Measurements from ENCODE around the gene ARID1B.
A peak's percentile ranks its signal among the peaks of the same experiment; 100 is the strongest.

The ARID1B gene

GRCh38 chr6:157226026-157226625, 448.9 kb downstream of the ARID1B start:
- H3K36me3 ChIP-seq (ENCODE audit: insufficient read depth, low read length), result no peaks in the 10 kb centered on the region
- H3K4me3 ChIP-seq (ENCODE audit: low read depth in 1 of 2, low read length in 2 of 2), result no peak overlapping the region
- no peaks in the 10 kb centered on the region for H4K20me1 ChIP-seq (ENCODE audit: insufficient read depth, low read length)
- H3K27me3 ChIP-seq (ENCODE audit: insufficient read depth, low read length, poor library complexity), result no peaks in the 10 kb centered on the region
- no peak for DNase-seq
- no peak overlapping the region for H3K9ac ChIP-seq (ENCODE audit: low read depth, low read length)
- TF ChIP-seq, protein P1, sequence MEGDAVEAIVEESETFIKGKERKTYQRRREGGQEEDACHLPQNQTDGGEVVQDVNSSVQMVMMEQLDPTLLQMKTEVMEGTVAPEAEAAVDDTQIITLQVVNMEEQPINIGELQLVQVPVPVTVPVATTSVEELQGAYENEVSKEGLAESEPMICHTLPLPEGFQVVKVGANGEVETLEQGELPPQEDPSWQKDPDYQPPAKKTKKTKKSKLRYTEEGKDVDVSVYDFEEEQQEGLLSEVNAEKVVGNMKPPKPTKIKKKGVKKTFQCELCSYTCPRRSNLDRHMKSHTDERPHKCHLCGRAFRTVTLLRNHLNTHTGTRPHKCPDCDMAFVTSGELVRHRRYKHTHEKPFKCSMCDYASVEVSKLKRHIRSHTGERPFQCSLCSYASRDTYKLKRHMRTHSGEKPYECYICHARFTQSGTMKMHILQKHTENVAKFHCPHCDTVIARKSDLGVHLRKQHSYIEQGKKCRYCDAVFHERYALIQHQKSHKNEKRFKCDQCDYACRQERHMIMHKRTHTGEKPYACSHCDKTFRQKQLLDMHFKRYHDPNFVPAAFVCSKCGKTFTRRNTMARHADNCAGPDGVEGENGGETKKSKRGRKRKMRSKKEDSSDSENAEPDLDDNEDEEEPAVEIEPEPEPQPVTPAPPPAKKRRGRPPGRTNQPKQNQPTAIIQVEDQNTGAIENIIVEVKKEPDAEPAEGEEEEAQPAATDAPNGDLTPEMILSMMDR (IDR thresholded peaks at IDR 0.05; ENCODE audit: borderline replicate concordance, extremely low read depth, low read length, poor library complexity, severe bottlenecking), result no peak
- TF ChIP-seq EZH2 (IDR thresholded peaks at IDR 0.05; ENCODE audit: borderline replicate concordance, low read depth, low read length, severe bottlenecking), result no peak
- H3K4me1 ChIP-seq (ENCODE audit: insufficient read depth, low read length), result no peaks in the 10 kb centered on the region
- no peak overlapping the region for H3K4me2 ChIP-seq (ENCODE audit: insufficient read depth, low read length)
- no peak overlapping the region for H3K27ac ChIP-seq (ENCODE audit: low read length)
- no peak for ATAC-seq (ENCODE audit: insufficient read depth, low read depth)
- H3K9me3 ChIP-seq (ENCODE audit: insufficient read depth, low read length, severe bottlenecking), result no peaks in the 10 kb centered on the region
- H3K79me2 ChIP-seq (ENCODE audit: insufficient read depth, low read length), result no peaks in the 10 kb centered on the region
- no peak overlapping the region for H2AFZ ChIP-seq (ENCODE audit: low read depth, low read length)

DNA sequence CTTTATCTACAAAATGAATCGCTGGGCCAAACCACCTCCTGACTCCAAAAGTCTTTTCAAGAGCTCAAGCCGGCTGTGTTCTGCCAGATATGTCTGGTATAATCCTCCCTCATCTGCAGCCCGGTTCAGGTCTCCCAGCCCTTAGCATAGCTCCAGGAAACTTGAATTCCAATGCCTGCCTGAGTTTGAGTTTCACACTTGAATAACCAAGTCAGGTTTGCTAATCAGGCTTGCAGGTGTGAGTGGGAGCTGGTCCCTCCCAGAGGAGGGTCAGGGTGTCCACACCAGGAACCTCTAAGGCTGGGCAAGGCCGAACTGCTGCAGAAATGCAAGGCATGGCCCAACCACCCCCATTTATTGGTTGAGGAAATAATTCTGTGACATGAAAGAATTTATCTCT, 449.6 kb downstream of the ARID1B start:
- H3K4me2 ChIP-seq (ENCODE audit: insufficient read depth, low read length), result no peak overlapping the region
- ATAC-seq (ENCODE audit: insufficient read depth, low read depth), result no peak
- H3K4me3 ChIP-seq (ENCODE audit: low read depth in 1 of 2, low read length in 2 of 2), result no peak overlapping the region
- H3K27ac ChIP-seq (ENCODE audit: low read length), result no peak overlapping the region
- H2AFZ ChIP-seq (ENCODE audit: low read depth, low read length), result no peak overlapping the region
- no peak for DNase-seq
- no peaks in the 10 kb centered on the region for H3K4me1 ChIP-seq (ENCODE audit: insufficient read depth, low read length)
- H4K20me1 ChIP-seq (ENCODE audit: insufficient read depth, low read length), result no peaks in the 10 kb centered on the region
- H3K9me3 ChIP-seq (ENCODE audit: insufficient read depth, low read length, severe bottlenecking), result no peaks in the 10 kb centered on the region
- TF ChIP-seq, protein P1 (IDR thresholded peaks at IDR 0.05; ENCODE audit: borderline replicate concordance, extremely low read depth, low read length, poor library complexity, severe bottlenecking), result no peak
- TF ChIP-seq EZH2 (IDR thresholded peaks at IDR 0.05; ENCODE audit: borderline replicate concordance, low read depth, low read length, severe bottlenecking), result no peak
- no peaks in the 10 kb centered on the region for H3K79me2 ChIP-seq (ENCODE audit: insufficient read depth, low read length)
- H3K27me3 ChIP-seq (ENCODE audit: insufficient read depth, low read length, poor library complexity), result no peaks in the 10 kb centered on the region
- H3K36me3 ChIP-seq (ENCODE audit: insufficient read depth, low read length), result no peaks in the 10 kb centered on the region
- H3K9ac ChIP-seq (ENCODE audit: low read depth, low read length), result no peak overlapping the region

DNA sequence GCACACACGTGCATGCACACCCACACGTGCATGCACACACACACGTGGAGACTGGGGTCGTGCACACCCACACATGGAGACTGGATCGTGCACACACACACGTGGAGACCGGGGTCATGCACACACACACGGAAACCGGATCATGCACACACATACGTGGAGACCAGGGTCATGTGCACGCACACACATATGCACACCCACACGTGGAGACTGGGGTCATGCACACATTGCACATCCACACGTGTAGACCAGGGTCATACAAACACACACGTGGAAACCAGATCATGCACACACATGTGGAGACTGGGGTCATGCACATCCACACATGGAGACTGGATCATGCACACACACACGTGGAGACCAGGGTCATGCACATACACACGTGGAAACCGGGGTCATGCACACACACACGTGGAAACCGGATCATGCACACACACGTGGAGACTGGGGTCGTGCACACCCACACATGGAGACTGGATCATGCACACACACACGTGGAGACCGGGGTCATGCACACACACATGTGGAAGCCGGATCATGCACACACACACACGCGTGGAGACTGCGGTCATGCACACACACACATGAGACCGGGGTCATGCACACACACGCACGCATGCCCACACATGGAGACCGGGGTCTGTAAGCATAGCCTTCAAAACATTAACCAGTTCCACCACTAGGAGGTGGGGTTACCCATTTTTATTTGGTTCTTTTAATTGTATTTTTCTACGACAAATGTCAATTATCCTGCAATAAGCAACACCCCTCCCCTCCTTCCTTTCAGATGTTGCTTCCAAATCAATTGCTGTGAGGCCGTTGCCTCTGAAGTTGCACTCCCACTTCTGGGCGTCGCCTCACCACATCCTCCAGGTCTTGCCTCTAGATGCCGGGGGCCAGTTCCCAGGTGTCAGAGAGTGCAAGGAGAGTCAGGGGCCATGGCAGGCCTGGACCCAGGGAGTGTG, 450.3 kb downstream of the ARID1B start:
- no peak overlapping the region for H3K4me2 ChIP-seq (ENCODE audit: insufficient read depth, low read length)
- no peaks in the 10 kb centered on the region for H3K79me2 ChIP-seq (ENCODE audit: insufficient read depth, low read length)
- ATAC-seq (ENCODE audit: insufficient read depth, low read depth) (peak; percentile 54; the same call in 2 of the 3 replicates), DNase-seq (peak; percentile 23)
- H3K4me3 ChIP-seq (ENCODE audit: low read depth in 1 of 2, low read length in 2 of 2), result no peak overlapping the region
- H3K4me1 ChIP-seq (ENCODE audit: insufficient read depth, low read length), result no peaks in the 10 kb centered on the region
- H4K20me1 ChIP-seq (ENCODE audit: insufficient read depth, low read length), result no peaks in the 10 kb centered on the region
- H2AFZ ChIP-seq (ENCODE audit: low read depth, low read length), result no peak overlapping the region
- no peak overlapping the region for H3K9ac ChIP-seq (ENCODE audit: low read depth, low read length)
- no peaks in the 10 kb centered on the region for H3K36me3 ChIP-seq (ENCODE audit: insufficient read depth, low read length)
- no peak for TF ChIP-seq EZH2 (IDR thresholded peaks at IDR 0.05; ENCODE audit: borderline replicate concordance, low read depth, low read length, severe bottlenecking)
- TF ChIP-seq, protein P1 (IDR thresholded peaks at IDR 0.05; ENCODE audit: borderline replicate concordance, extremely low read depth, low read length, poor library complexity, severe bottlenecking), result peak; percentile 36
- no peaks in the 10 kb centered on the region for H3K27me3 ChIP-seq (ENCODE audit: insufficient read depth, low read length, poor library complexity)
- H3K9me3 ChIP-seq (ENCODE audit: insufficient read depth, low read length, severe bottlenecking), result no peaks in the 10 kb centered on the region
- H3K27ac ChIP-seq (ENCODE audit: low read length), result no peak overlapping the region

Data from DND-41 (cell line).